Right ventricle myocardium inferior (tissue), 1 donor: ENCODE measurements around the gene CPZ. TPM values are rescaled to one million over a fixed set of nuclear protein-coding genes. Genes with fewer than 3 reads are reported as not detected.
A peak's percentile ranks its signal among the peaks of the same experiment; 100 is the strongest.
"Not testable (repeated sequence)": the region's sequence is repeated elsewhere in the genome, so short reads cannot be mapped to it uniquely, and the experiment has no call there.

Experiments used
- ATAC-seq: fragments of 200-7000 bp; cut with Tn5 transposase; one replicate; pipeline ENCODE4 v1.9.1; 2020; ENCODE audit warnings: mild to moderate bottlenecking, moderate library complexity
- DNase-seq: peaks from one replicate; pipeline ENCODE4 v3.0.0; 2021; ENCODE audit errors: missing footprints
- intact Hi-C: fragments of 100-400 bp; cut with DNase I; formaldehyde crosslinking; loops from one replicate; pipeline ENCODE4 v1.11.0; 2022
- total RNA-seq: library from RNA; stranded (reverse); fragmentation: NEBNext Ultra II Directional; extraction: Animal tissue kit (Norgen Biotek cat#: 25700); gene quantifications from one replicate; pipeline ENCODE4 v1.2.1, GENCODE V29; 2021
- donor health status: DM: no; HTN: yes; CAD: no; lungs with severe emphysema.

Gene CPZ
- total RNA-seq, 1 donor from 2014 or later, result 0.41 TPM

DNA sequence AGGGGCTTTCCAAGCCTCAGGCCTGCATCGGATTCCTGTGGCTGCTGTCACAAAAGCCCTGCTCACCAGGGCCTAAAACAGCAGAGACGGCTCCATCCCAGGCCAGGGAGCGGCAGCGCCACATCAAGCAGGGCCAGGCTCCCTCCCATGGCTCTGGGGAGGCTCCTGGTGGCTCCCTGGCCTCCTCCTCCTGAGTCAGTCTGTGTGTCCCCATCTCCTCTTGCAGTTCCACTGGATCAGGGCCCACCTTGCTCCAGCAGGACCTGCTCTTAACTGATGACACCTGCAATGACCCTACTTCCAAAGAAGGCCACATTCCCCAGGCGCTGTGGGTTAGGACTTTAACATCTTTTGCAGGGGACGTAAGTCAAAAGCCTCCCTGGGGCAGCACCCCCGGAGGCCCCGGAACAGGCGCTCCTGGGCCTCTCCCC, 51.9 kb downstream of the CPZ start:
- ATAC-seq (no peak), DNase-seq (peak; percentile 50)
- intact Hi-C loops, result no loop called here

DNA sequence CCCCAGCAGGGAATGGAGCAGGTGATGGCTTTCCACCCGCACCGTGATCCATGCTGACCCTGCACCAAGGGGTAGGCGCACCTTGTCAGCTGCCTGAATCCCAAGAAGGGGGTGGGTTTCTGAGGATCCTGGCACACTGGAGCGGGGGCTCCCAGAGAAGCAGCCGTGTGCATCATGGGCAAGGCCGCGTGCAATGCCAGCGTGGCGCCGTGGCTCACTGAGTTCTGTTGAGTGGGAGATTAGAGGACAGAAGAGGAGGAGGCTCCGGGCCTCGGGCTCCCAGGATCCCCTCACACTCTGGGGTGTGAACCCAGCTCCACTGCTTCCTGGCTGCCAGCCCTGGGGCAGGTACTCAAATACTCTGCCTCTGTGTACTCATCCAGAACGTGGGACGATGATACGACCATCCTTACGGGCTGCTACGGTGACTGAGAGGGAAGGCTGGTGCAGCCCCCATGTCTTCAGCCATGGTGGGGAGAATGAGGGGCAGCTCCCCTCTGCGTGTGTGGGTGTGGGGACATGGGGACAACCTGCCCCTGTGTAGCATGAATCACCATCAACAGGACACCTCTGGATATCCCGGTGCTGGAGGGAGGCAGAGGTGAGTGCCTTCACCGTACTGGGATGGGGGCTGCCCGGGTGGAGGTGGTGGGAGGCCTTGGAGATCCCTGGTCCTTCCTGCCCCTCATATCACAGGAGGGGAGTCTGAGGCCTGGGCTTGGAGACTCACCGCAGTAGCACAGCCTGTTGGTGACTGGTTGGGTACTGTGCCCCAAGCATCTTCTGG, 52.6 kb downstream of the CPZ start:
- ATAC-seq, result no peak
- intact Hi-C loops, result no loop called here
- DNase-seq, result peak; percentile 17

DNA sequence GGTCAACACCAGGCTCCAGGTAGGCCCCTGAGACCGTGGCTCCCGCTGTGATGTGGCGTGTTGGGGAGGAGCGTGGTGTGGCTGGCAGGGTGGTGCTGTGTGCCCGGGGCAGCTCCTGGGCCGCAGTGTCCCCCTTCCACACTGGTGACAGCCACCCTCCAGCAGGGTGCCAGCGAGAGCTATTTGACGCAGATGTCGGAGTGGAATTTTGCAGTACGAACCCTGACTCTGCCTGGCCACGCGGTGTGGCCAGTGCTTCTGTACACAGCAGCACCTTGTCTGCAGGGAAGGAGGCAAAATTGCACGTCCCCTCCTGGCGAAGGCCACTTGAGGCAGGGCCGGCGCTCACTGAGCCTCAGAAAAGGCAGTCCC, 53.2 kb downstream of the CPZ start:
- intact Hi-C loops, result no loop called here
- ATAC-seq (no peak), DNase-seq (peak; percentile 27)

DNA sequence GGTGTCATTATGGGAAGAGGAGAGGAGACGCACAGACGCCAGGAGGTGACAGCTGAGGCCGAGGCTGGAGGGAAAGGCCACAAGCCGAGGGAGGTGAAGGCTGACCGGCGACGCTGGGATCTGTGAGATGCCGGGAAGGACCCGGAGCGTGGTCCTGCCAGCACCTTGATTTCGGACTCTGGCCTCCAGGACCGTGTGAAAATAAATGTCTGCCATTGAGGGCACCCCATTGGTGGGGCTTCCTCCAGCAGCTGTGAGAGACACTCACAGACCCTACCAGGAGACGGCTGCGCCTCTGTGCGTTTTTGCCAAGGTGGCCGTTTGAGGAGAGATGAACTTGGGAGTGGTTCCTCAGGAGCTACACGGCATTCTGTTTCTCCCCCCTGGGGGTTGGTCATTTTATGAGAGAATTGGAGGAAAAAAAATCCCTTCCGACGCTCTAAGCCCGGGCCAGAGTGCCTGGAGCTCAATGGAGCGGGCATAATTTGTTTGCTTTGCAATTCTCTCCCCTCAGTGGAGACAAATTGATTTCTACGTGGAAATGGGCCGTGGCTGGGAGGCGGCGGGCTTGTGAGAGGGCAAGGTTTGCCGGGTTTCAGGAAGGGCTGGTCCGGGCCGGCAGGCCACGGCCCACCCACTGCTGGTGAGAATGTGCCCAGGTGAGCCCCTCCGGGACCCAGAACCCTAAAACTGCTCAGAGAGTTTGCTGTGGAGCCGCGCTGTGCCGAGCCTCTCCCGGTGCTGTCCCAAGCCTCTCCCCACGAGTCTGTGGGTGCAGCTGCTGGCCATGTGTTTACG, 53.9 kb downstream of the CPZ start:
- ATAC-seq, result no peak
- intact Hi-C loops, result no loop called here
- no peak for DNase-seq

DNA sequence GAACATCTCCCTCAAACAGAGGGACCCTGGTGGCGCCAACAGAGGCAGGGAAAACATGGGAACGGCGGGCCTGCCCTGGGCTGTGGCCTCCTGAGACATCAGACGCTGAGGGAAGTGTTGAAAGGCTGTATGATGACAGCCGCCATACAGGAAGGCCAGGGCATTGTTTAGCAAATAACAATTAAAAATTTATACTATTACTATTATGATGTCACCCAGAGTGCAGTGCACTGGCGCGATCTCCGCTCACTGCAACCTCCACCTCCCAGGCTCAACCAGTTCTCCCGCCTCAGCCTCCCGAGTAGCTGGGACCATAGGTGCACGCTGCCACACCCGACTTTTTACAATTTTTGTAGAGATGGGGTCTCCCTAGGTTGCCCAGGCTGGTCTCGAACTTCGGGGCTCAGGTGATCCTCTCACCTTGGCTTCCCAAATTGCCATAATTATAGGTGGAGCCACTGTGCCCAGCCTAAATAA, 54.6 kb downstream of the CPZ start:
- no peak for ATAC-seq
- intact Hi-C loops, result no loop called here
- no peak for DNase-seq

DNA sequence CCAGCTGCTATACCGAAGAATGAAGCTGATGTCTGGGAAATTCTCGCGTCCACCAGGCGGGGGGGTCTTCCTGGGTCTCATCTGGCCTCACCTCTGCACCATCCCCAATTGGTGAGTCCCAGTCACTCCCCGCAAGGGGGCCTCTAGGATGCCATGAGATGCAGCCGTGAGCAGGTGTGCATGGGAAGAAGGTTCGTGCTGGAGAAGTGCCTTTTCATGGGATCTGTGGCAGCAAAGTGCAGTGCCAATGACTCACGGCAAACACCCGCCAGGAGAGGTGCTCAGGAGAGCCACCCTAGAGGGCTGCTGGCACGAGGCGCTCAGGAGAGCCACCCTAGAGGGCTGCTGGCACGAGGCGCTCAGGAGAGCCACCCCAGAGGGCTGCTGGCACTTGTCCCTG, 55.1 kb downstream of the CPZ start:
- intact Hi-C loops, result no loop called here
- no peak for DNase-seq
- no peak for ATAC-seq

DNA sequence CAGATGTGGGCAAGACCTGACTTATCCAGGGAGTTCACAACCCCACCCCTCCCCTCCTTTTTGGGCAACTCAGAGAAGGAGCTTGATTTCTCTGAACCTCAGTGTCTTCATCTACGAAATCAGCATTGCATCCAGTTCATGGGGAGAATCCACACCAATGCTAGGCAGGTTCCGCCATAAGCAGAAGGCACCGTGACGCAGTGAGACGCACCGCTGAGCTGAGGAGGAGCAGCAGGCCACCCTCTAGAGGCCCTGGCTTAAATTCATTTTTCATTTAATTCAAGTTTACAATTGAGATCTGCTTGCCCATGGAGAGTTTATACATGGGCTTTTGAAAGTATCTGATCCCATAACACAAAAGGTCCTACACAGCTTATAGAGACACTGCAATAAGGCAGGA, 55.7 kb downstream of the CPZ start:
- intact Hi-C loops, result no loop called here
- DNase-seq (no peak), ATAC-seq (no peak)

DNA sequence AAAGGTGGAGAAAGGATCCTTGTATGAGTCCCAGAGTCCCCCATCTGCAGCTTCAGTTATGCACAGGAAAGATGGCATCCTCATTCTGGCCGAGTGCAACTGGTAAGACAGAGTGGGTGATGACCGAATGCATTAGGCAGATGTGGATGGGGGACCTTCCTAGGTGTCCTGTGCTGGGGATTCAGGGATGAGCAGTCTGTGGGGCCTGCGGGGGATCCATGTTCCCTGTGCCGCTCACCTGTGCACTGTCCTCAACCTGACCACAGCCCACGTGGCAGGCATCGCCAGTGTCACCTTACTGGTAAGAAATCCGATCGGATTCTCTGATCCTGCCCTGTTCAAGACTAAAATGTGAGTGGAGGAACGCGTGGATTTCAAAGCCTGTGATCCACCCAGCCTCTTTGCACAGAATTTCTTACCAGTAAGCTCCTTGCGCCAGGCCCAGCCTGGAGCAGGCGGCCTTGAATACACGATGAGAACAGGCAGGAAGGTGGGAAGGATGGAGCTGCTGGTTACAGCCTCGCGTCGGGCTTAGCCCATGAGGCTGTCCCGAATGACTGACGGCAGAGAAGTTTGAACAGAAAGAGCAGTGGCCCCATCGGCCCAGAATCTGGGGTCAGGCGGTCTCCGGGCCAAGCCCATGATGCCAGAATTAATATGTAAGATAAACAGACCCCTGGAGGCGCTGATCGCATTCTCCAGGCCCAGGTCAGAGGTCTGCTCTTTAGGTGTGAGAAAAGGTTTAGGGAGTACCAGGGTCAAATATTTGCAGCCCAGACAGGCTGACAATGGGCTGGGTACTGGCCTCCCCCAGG, 56.5 kb downstream of the CPZ start:
- intact Hi-C loops, result no loop called here
- ATAC-seq (no peak), DNase-seq (no peak)

DNA sequence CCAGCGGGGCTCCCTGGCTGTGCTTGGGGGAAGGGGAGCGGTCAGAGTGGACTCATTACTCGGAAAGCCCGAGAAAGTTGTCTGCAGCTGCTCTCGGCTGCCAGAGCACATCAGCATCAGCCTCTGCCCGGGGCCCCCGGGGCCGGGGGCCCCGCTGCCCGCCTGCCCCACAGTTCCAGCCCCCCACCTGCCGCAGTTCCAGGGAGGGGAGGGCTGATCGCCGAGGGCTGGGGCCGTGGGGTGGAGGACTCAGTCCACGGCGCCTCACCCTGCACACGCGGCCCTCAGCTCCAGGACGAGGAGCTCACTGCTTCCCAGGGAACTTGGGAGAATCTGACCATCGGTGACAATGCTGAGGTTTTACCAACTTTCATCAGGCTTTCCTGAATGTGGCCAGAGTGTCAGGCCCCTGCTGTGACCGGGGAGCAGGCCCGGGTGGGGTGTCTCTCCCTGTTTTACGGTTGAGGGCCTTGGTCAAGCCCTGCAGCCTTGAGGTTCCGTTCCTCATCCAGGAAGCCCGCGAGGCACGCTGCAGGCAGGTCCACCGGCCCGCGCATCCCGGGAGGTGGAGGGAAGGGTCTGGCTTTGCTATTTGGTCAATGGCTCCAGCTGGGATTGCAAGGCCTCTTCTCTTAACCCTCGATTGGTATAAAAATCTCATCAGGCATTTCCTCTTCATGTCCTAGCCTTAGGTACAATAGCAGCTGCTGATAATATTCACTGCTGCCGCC, 57.2 kb downstream of the CPZ start:
- DNase-seq, result no peak
- intact Hi-C loops, result no loop called here
- no peak for ATAC-seq

DNA sequence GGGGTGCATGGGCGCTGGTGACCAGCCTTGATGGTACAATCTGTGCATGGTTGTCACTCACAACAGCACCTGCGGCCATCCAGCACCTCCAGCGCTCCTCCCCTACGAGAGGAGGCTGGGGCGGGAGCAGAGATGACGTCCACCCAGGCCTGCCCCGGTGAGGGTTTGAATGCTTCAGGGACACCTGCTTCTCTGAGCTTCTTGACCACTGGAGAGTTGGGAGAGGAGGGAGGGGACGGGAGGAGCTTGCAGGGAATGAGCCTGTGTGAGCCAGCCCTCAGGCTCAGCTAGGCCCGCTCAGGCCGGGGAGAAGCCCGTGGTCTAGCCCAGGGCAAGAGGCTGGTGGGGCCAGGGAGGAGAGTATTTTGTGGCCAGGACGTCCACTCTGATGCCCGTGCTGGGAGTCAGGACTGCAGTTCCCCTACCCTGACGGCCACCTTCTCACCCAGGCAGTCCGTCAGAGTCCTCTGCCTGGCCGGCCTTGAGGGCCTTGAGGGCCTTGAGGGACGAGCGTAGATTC, 59.2 kb downstream of the CPZ start:
- no peak for ATAC-seq
- intact Hi-C loops, result no loop called here

DNA sequence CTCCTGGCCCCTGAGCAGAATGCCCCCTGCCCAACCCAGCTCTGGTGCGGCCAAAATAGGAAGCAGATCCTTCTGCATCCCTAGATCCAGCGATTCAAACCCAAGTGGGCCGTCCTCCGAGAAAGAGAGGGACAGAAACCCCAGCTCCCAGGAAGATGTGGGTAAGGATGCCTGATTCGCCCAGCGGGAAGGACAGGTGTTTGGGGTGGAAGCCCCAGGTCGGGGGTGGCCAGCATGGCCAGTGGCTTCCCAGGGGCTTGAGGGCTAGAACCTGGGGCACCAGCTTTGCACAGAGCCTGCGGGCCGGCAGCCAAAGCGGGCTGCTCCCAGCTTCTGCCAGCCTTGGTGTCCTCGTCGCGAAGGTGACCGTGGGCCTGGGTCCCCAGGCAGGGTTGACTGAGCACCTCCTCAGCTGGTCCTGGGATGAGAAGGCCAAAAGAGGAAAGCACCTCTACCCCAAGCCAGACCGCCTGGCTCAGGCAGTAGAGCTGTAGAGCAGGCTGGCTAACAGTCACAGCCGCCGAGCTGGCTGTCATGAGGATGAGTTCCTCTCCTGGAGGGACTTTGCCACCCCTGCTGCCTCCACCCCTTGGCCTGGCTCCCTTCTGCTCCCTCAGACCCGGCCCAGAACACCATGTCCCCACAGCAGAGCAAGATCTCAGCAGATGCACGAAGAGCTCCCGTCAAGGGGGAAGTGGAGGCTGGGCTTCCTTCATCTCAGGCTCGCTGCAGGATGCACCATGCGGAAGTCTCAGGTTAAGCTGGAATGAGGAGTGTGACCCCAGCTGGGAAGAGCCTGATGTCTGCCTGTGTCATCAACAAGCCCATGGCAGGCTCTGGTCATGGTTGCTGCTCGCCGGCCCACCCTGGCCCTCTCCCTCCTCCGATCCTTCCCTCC, 59.9 kb downstream of the CPZ start:
- DNase-seq (no peak), ATAC-seq (no peak)
- intact Hi-C loops, result no loop called here

More for the DNA sequence above, 59.2 kb downstream of the CPZ start:
- no peak for DNase-seq

DNA sequence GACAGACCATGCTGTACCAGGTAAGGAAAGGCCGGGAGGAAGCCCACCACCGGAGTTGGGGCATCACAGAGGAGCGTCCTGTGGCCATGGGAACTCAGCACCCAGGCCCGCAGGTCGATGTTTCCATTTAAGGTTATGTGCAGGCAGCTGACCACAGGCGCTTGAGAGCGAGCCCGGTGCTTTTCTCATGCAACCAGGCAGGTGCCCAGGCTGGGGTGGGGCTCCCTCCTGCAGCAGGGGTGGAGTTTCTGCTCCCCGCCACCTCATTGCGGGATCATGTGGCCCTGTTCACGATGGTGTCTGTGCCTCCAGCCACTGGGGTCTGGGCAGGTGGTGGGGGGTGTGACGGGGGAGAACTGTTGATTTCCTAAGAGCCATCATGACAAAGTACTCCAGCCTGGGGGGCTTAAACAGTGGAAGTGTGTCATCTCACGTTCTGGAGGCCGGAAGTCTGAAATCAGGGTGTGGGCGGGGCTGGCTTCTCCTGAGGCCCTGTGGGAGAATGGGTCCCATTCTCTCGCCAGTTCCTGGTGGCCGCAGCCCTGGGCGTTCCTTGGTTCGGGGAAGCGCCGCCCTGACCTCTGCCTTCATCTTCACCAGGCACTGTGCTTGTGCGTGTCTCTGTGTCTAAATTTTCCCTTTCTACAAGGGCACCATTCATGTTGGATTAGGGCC, 60.9 kb downstream of the CPZ start:
- DNase-seq (no peak), ATAC-seq (no peak)
- intact Hi-C loops, result no loop called here

DNA sequence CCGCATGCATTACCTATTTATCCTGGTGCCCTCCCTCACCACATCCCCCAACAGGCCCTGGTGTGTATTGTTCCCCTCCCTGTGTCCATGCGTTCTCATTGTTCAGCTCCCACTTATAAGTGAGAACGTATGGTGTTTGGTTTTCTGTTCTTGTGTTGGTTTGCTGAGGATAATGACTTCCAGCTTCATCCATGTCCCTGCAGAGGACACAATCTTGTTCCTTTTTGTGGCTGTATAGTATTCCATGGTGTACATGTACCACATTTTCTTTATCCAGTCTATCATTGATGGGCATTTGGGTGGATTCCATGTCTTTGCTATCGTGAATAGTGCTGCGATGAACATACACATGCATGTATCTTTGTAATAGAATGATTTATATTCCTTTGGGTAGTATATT, 61.6 kb downstream of the CPZ start:
- DNase-seq, ATAC-seq, intact Hi-C loops: not testable (repeated sequence)

DNA sequence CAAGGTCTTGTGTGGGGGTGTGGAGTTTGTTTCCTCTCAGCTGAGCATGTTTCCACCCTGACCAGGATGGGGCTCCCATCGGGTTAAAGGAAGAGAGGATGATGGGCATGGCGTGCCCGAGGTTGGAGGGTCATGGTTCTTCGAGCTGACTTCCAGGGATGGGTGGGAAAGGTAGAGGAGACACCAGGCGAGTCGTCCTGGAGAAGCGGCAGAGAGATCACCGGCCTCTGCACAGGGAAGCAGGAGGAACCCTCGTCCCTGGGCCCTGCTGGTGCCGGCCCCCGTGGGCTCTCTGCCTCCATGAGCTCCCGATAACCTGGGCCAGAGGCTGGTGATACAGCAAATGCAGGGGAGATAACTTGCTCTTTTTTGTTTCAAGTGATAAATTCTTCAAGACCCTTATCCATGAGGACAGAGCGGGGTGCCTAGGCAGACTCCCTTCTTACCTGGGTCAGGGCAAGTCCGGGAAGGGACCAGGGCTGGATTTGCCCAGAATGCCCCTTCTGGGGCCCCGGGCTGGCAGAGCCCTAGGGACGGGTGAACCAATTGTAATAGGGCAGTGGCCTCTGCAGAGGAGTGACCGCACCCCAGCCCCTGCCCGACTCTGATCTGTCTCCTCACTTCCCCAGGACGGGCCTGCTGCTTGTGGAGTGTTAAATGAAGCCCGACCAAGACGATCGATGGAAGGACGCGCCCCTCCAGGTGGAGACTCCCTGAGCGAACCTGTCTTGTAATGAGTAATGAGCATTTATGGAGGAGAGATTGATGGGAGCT, 63.0 kb downstream of the CPZ start:
- ATAC-seq (no peak), DNase-seq (no peak)
- intact Hi-C loops, result no loop called here

DNA sequence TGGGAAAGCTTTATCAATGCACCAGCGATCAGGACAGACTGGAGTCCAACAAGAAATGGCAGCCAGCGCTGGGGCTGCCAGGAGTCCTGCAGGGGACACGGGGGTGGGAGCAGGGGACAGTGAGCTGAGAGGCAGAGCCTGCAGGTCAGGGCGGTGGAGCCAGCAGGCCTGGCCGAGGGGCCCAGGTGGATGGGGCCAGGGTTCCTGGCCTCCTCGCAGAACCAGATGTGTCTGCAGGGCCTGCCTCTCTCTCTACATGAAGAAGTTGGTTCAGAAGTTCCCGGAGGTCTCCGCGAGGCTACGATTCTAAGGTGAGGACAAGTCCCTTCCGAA, 63.6 kb downstream of the CPZ start:
- ATAC-seq, result no peak
- intact Hi-C loops, result no loop called here
- no peak for DNase-seq

DNA sequence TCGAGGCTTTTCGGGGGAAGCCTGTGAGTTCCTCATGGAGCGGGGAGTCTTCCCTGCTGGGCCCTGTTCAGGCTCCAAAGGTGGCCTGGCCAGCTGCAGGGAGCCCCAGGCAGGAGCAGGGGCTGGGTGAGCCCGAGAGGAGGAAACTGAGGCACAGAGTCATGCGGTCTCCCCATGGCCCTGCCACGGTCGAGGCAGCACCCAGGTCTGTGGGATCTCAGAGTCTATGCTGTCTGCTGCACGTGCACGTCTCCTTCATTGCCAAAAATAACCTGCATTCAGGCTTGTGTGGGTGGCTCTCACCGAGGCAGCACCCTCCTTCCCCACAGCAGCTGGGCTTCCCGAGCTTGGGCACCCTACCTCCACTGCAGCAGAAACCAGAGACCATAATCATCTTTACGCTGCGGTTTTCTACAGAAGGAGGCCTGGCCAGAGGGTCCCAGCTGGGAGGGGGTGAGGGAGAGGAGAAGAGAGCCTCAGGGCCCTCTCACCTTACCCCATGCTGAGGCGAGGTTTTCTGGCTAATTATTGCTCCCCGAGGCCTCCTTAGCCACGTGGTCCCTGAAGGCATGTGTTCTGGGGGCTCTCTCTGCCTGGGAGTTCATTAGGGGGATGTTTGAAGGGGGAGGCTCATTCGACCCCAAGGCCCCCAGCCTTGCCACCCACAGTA, 64.3 kb downstream of the CPZ start:
- DNase-seq (no peak), ATAC-seq (no peak)

More for the DNA sequence above, 64.3 kb downstream of the CPZ start:
- intact Hi-C loops, result no loop called here
